Measurements from ENCODE around the gene SORBS2.

GRCh38 chr4:185712350-185713024 is 99.5 kb downstream of the SORBS2 start:
- TF ChIP-seq CTCF (IDR thresholded peaks at IDR 0.05; ENCODE audit: extremely low read depth in 1 of 2, insufficient read depth in 1 of 2, low read depth in 1 of 2, low read length in 2 of 2): no peak
- no peak for TF ChIP-seq POLR2A (IDR thresholded peaks at IDR 0.05; ENCODE audit: low read depth, low read length)
- TF ChIP-seq, protein P1, sequence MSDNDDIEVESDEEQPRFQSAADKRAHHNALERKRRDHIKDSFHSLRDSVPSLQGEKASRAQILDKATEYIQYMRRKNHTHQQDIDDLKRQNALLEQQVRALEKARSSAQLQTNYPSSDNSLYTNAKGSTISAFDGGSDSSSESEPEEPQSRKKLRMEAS (IDR thresholded peaks at IDR 0.05; ENCODE audit: insufficient read depth, insufficient read length): no peak
- no peak for TF ChIP-seq POLR2AphosphoS5 (IDR thresholded peaks at IDR 0.05; ENCODE audit: insufficient read depth, low read depth, low read length)
- no peak for TF ChIP-seq EZH2 (IDR thresholded peaks at IDR 0.05; ENCODE audit: borderline replicate concordance, low read depth, low read length, severe bottlenecking)
- no peak for TF ChIP-seq JUN (IDR thresholded peaks at IDR 0.05; ENCODE audit: borderline replicate concordance, insufficient read depth, insufficient read length, low read depth)
- TF ChIP-seq FOS (IDR thresholded peaks at IDR 0.05; ENCODE audit: borderline replicate concordance, insufficient read depth, low read length): no peak
- TF ChIP-seq GATA2 (IDR thresholded peaks at IDR 0.05; ENCODE audit: insufficient read depth, insufficient read length, low read depth, low read length): no peak
- no peak for TF ChIP-seq MYC (IDR thresholded peaks at IDR 0.05; ENCODE audit: low read depth, low read length)

Data from endothelial cell of umbilical vein (primary cell).